Ishikawa (cell line): ENCODE data around the gene FCRLB.

Source experiments
- CEBPB ChIP-seq: IDR thresholded peaks from 2 replicates; pipeline ENCODE4 v1.6.1; 2012
- CREB1 ChIP-seq: IDR thresholded peaks from 2 replicates; pipeline ENCODE4 v1.6.1; 2012; ENCODE audit warnings: low read depth
- NFIC ChIP-seq: IDR thresholded peaks from 2 replicates; pipeline ENCODE4 v1.6.1; 2012
- TAF1 ChIP-seq: IDR thresholded peaks from 2 replicates; pipeline ENCODE4 v1.6.1; 2012; ENCODE audit warnings: low read depth, mild to moderate bottlenecking
- YY1 ChIP-seq: IDR thresholded peaks from 2 replicates; pipeline ENCODE4 v1.6.1; 2012; ENCODE audit warnings: low read depth
- TF ChIP-seq, protein P1 (sequence below): IDR thresholded peaks from 2 replicates; pipeline ENCODE4 v1.6.1; 2012; ENCODE audit warnings: low read depth, mild to moderate bottlenecking
- TF ChIP-seq, protein P2 (sequence below): IDR thresholded peaks from 2 replicates; pipeline ENCODE4 v1.6.1; 2012

GRCh38 chr1:161768461-161768860 lies 47.1 kb downstream of the FCRLB start:
- TF ChIP-seq TAF1 (no peak), YY1 (no peak), NFIC (no peak), CREB1 (no peak), CEBPB (no peak)
- TF ChIP-seq, protein P1, sequence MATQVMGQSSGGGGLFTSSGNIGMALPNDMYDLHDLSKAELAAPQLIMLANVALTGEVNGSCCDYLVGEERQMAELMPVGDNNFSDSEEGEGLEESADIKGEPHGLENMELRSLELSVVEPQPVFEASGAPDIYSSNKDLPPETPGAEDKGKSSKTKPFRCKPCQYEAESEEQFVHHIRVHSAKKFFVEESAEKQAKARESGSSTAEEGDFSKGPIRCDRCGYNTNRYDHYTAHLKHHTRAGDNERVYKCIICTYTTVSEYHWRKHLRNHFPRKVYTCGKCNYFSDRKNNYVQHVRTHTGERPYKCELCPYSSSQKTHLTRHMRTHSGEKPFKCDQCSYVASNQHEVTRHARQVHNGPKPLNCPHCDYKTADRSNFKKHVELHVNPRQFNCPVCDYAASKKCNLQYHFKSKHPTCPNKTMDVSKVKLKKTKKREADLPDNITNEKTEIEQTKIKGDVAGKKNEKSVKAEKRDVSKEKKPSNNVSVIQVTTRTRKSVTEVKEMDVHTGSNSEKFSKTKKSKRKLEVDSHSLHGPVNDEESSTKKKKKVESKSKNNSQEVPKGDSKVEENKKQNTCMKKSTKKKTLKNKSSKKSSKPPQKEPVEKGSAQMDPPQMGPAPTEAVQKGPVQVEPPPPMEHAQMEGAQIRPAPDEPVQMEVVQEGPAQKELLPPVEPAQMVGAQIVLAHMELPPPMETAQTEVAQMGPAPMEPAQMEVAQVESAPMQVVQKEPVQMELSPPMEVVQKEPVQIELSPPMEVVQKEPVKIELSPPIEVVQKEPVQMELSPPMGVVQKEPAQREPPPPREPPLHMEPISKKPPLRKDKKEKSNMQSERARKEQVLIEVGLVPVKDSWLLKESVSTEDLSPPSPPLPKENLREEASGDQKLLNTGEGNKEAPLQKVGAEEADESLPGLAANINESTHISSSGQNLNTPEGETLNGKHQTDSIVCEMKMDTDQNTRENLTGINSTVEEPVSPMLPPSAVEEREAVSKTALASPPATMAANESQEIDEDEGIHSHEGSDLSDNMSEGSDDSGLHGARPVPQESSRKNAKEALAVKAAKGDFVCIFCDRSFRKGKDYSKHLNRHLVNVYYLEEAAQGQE: no peak
- TF ChIP-seq, protein P2, sequence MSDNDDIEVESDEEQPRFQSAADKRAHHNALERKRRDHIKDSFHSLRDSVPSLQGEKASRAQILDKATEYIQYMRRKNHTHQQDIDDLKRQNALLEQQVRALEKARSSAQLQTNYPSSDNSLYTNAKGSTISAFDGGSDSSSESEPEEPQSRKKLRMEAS: no peak
